Chondrocyte (in vitro differentiated cells): ENCODE measurements around the gene MEPE. TPM values are rescaled to one million over a fixed set of nuclear protein-coding genes. Genes with fewer than 3 reads are reported as not detected.

Experiments used
- DNase-seq: peaks from one replicate; pipeline ENCODE4 v3.0.0; 2021; ENCODE audit warnings: mixed read lengths, low spot score
- H3K27ac Mint-ChIP-seq: one replicate; pipeline ENCODE4 v1.8.0; 2021; ENCODE audit warnings: mild to moderate bottlenecking, moderate library complexity, mixed read lengths; ENCODE audit not compliant: unreplicated experiment
- H3K27me3 Mint-ChIP-seq: 2 replicates; pipeline ENCODE4 v1.8.0; 2021; ENCODE audit warnings: low read depth, mixed read lengths
- H3K36me3 Mint-ChIP-seq: 2 replicates; pipeline ENCODE4 v1.8.0; 2021; ENCODE audit warnings: low read depth, mixed read lengths
- H3K4me1 Mint-ChIP-seq: 2 replicates; pipeline ENCODE4 v1.8.0; 2021; ENCODE audit warnings: low read depth, mild to moderate bottlenecking, mixed read lengths
- H3K4me3 Mint-ChIP-seq: one replicate; pipeline ENCODE4 v1.8.0; 2021; ENCODE audit warnings: mild to moderate bottlenecking, moderate library complexity, mixed read lengths; ENCODE audit not compliant: unreplicated experiment
- H3K9me3 Mint-ChIP-seq: 2 replicates; pipeline ENCODE4 v1.8.0; 2021; ENCODE audit warnings: low read depth, mixed read lengths
- long read RNA-seq: library from polyadenylated mRNA; stranded (forward); transcript quantifications from one replicate; pipeline ENCODE4 v2.0.0, GENCODE V29; 2021
- total RNA-seq: library from RNA; stranded (reverse); gene quantifications from 3 replicates; pipeline ENCODE4 v1.2.1, GENCODE V29; 2021
- TF ChIP-seq, protein P1 (sequence below): fragments of 200-600 bp; sonication (generic); IDR thresholded peaks from 2 replicates; pipeline ENCODE4 v1.5.0; 2021; ENCODE audit warnings: antibody characterized with exemption, mild to moderate bottlenecking, moderate library complexity

Gene MEPE, protein sequence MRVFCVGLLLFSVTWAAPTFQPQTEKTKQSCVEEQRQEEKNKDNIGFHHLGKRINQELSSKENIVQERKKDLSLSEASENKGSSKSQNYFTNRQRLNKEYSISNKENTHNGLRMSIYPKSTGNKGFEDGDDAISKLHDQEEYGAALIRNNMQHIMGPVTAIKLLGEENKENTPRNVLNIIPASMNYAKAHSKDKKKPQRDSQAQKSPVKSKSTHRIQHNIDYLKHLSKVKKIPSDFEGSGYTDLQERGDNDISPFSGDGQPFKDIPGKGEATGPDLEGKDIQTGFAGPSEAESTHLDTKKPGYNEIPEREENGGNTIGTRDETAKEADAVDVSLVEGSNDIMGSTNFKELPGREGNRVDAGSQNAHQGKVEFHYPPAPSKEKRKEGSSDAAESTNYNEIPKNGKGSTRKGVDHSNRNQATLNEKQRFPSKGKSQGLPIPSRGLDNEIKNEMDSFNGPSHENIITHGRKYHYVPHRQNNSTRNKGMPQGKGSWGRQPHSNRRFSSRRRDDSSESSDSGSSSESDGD
- total RNA-seq = not detected in 3 replicates
- long read RNA-seq = 0 reads

DNA sequence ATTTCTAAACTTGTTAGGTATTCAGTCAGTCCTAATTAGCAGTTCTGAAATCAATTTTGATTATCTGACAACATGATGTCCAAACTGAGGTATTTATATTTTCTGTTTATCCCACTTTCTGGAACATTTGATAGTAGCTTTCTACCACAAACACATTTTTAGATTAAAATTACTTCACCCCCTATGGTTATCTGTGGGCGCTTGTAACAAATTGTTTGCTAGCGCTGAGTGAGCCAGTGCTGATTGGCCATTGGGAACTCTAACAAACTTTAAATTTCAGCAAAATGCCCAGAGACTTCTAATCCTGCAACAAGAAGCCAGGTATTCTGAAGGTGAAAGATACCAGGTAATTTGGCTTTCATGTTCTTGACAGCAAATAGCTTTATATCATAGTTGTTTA lies at the start of gene MEPE:
Gene MEPE (plus strand): TSS at position 301 of the 400 bp plus-strand sequence. CDS start 1,746 bp downstream, outside the sequence.
- H3K27ac Mint-ChIP-seq = no peak within 1 kb of the TSS
- no peak within 1 kb of the TSS for H3K4me3 Mint-ChIP-seq

GRCh38 chr4:87783781-87784180 lies 49.0 kb upstream of the MEPE start:
- Mint-ChIP-seq H3K4me1 (peaks cover 4% of the 10 kb centered on the region), H3K4me3 (no peak overlapping the region), H3K36me3 (no peaks in the 10 kb centered on the region), H3K9me3 (no peaks in the 10 kb centered on the region), H3K27ac (no peak overlapping the region), H3K27me3 (peaks cover 1% of the 10 kb centered on the region)
- TF ChIP-seq, protein P1, sequence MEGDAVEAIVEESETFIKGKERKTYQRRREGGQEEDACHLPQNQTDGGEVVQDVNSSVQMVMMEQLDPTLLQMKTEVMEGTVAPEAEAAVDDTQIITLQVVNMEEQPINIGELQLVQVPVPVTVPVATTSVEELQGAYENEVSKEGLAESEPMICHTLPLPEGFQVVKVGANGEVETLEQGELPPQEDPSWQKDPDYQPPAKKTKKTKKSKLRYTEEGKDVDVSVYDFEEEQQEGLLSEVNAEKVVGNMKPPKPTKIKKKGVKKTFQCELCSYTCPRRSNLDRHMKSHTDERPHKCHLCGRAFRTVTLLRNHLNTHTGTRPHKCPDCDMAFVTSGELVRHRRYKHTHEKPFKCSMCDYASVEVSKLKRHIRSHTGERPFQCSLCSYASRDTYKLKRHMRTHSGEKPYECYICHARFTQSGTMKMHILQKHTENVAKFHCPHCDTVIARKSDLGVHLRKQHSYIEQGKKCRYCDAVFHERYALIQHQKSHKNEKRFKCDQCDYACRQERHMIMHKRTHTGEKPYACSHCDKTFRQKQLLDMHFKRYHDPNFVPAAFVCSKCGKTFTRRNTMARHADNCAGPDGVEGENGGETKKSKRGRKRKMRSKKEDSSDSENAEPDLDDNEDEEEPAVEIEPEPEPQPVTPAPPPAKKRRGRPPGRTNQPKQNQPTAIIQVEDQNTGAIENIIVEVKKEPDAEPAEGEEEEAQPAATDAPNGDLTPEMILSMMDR = no peak
- DNase-seq = no peak

More for the DNA sequence above, at the start of gene MEPE:
- DNase-seq = no peak
- H3K27me3 Mint-ChIP-seq = no peaks in the 10 kb centered on the region
- TF ChIP-seq, protein P1 = no peak
- no peaks in the 10 kb centered on the region for H3K36me3 Mint-ChIP-seq
- H3K4me1 Mint-ChIP-seq = peaks cover 12% of the 10 kb centered on the region
- H3K9me3 Mint-ChIP-seq = no peaks in the 10 kb centered on the region

- peaks cover 4% of the 10 kb centered on the region for H3K4me1 Mint-ChIP-seq
- H3K9me3 Mint-ChIP-seq = no peaks in the 10 kb centered on the region
- no peaks in the 10 kb centered on the region for H3K36me3 Mint-ChIP-seq
- no peak overlapping the region for H3K4me3 Mint-ChIP-seq
- DNase-seq = peak; percentile 79
- peaks cover 1% of the 10 kb centered on the region for H3K27me3 Mint-ChIP-seq
- TF ChIP-seq, protein P1 = no peak
- H3K27ac Mint-ChIP-seq = no peak overlapping the region
Observed at GRCh38 chr4:87785731-87786509, 46.8 kb upstream of the MEPE start.

DNA sequence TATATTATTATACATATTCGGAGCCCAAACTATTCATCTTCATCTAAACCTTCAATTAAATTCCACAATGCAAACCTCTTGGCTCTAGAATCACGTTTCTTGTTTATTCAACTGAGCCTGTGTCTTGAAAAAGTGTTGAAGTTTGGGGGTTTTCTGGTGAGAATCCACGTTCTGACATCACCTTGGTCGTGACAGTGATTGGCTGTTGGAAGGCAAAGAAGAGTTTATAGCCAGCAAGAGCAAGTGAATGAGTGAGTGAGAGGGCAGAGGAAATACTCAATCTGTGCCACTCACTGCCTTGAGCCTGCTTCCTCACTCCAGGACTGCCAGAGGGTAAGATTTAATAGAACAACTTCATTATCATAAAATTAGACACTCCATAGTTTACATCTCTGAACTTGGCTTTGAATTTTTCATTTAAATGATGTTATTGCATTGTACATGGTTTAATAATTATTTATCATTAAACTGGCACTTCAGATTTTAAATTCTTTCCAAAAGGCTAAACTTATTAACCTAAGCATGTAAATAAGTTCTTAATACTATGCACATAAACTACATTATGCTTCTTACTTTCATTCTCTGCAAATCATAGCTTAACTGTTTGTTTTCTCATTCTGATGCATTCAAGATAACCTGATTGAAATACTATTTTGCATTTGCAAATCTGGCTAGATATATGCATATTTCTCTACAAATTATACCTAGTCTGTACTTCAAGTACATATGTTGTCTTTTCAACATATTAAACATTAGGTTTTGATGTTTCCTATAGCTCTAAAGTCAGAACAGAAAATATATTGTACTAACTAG lies 33.3 kb upstream of the MEPE start, which contains the start of gene IBSP:
Gene IBSP (plus strand): TSS at position 254 of the 813 bp plus-strand sequence. CDS start 2,808 bp downstream, outside the sequence.
- TF ChIP-seq, protein P1 = no peak
- Mint-ChIP-seq H3K27ac (no peak within 1 kb of the TSS), H3K9me3 (peaks cover 4% of the 10 kb centered on the region), H3K4me1 (no peaks in the 10 kb centered on the region), H3K27me3 (no peaks in the 10 kb centered on the region), H3K36me3 (no peaks in the 10 kb centered on the region), H3K4me3 (no peak within 1 kb of the TSS)
- no peak for DNase-seq
